ENCODE results near the gene GLB1L.

The GLB1L gene

DNA sequence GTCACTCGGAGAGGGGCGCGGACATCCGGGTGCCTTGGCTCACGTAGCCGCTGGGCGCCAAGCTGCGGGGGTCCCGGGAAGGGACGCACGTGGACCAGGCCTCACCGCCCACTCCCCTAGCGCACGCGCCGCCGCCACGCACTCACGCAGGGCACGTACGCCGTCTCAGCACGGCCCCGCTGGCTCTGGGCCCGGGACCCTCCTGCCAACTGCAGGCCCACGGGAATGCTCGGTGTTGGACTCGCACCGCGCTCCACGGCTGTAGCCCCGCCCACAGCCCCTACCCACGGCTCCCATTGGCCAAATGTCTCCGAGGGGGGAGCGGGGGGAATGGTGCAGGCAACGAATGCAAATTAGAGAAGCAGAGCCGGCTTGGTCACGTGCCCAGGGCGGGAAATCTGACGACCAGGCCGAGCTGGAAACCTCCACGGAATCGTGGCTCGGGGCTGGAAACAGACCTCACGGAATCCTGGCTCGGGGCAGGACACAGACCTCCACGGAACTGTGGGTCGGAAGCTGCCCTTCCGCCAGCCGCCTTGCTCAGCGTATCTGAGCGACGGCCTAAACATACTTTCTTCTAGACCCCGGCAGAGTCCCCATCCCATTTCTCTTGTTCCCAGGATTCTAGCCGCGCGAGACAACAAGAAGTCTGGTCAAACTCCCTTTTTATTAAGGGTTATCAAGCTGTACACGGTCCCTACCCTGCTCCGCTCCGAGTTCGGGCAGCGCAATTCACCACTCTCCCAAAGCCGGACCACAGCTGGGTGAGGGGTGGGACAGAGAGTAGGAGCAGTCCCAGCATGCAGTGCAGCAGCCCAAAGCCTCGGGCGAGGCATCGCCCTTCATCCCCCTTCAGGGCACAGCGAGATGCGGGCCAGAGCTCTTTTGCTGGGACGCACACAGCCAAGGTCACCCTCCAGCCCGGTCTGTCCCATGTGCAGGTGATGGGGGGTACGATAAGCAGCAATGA is 26.2 kb downstream of the GLB1L start, which contains the start of gene ABCB6:
ABCB6 (minus strand) TSS at position 227 of the 970 bp plus-strand sequence. CDS start 285 bp downstream, outside the sequence.
- TF ChIP-seq POLR2AphosphoS5 (IDR thresholded peaks at IDR 0.05; ENCODE audit: low read depth, low read length) (peak; percentile 87), TAF1 (IDR thresholded peaks at IDR 0.05; ENCODE audit: borderline replicate concordance, low read depth, low read length) (peak; percentile 68), POLR2A (IDR thresholded peaks at IDR 0.05; ENCODE audit: low read depth, low read length) (peak; percentile 91)
- FAIRE-seq (peak; percentile 97), DNase-seq (ENCODE audit: insufficient read length) (peak; percentile 98)

DNA sequence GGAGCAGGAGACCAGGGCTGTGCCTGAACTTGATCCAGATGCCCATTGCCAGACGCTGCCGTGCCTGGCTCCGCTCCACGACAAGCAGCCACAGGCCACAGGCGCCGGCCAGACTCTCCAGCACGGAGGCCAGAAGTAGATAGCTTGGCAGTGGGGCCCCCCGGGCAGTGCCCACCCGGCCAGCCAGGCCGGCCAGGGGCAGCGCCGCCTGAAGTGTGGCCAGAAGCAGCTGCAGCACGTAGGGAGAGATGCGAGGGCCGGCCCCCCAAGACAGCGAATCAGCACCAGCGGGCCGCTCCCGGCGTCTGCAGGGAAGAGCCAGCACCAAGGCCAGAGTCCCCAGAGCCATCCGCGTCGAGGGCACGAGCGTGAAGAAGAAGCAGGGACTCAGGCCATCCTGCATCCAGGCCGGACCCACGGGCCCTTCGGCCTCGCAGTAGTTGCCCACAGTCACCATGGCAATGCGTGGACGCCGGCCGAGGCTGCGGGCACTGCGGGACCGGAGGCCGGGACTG is 27.0 kb downstream of the GLB1L start:
- FAIRE-seq, result no peak
- no peak for DNase-seq (ENCODE audit: insufficient read length)
- TF ChIP-seq POLR2A (IDR thresholded peaks at IDR 0.05; ENCODE audit: low read depth, low read length), result no peak
- no peak for TF ChIP-seq TAF1 (IDR thresholded peaks at IDR 0.05; ENCODE audit: borderline replicate concordance, low read depth, low read length)
- no peak for TF ChIP-seq POLR2AphosphoS5 (IDR thresholded peaks at IDR 0.05; ENCODE audit: low read depth, low read length)

DNA sequence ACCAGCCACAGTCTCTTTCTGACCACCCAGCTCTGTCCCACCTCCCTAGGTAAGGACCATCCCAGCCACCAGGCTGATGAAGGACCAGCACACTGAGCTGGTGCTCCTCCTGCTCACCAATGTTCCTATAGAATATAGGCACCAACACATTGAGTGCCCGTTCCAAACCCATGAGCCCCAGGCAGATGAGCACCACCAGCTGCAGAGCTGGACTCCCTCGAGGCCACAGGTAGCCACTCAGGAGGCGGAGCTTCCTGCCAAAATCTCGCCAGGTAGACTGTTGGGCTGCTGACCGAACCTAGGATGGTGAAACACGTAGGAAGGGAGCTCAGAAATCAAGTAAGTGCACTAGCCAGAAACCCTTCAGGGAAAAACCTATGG is 28.7 kb downstream of the GLB1L start:
- TF ChIP-seq POLR2AphosphoS5 (IDR thresholded peaks at IDR 0.05; ENCODE audit: low read depth, low read length) (no peak), TAF1 (IDR thresholded peaks at IDR 0.05; ENCODE audit: borderline replicate concordance, low read depth, low read length) (no peak), POLR2A (IDR thresholded peaks at IDR 0.05; ENCODE audit: low read depth, low read length) (no peak)
- FAIRE-seq, result no peak

DNA sequence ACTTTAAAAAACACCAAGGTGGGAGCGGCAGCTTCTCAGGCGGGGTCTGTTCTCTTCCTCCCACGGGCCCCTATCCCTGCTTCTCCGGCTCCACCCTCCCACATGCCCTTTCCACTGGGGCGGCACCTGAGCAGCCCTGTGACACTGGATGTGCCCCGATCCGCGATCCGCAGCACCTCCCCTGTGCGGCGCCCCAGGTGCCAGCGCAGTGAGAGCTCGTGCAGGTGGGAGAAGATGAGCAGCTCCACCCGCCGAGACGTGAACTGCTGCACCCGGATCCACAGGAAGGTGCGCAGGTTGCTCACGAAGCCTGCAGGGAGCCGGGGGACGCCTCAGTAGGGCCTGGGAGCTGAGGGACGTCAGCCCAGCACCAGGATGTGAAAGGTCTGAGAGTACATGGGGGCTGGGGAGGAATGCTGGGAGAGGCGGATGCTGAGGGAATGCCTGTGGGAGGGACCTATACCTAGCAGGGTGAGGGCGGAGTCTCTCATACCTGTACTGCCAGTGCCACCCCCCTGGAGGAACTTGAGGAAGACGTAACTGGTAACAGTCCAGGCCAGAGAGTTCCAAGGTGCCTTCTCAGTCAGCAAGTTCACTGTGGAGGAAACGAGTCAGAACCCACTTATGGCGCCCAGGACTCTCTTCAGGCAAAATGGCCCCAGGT is 29.2 kb downstream of the GLB1L start:
- no peak for DNase-seq (ENCODE audit: insufficient read length)
- FAIRE-seq, result no peak
- TF ChIP-seq POLR2AphosphoS5 (IDR thresholded peaks at IDR 0.05; ENCODE audit: low read depth, low read length) (no peak), POLR2A (IDR thresholded peaks at IDR 0.05; ENCODE audit: low read depth, low read length) (no peak), TAF1 (IDR thresholded peaks at IDR 0.05; ENCODE audit: borderline replicate concordance, low read depth, low read length) (no peak)

More for the DNA sequence above, 28.7 kb downstream of the GLB1L start:
- no peak for DNase-seq (ENCODE audit: insufficient read length)

DNA sequence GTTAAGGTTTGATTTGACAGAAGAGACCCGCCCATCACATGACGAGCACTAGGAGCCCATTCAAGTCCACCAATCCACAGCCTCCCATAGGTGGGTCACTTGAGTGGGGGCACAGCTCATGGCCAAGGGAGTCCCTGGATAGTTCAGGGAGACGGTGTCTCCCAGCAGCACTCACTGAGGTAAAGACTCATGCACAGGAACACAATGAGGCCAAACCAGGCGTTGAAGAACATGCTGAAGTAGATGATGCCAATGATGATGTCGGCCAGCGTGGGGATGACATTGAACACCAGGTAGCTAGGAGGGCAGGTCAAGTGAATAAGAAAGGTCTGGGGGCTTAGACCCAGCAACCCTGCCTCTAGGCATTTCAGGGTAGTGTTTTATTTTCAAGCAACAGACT is 30.5 kb downstream of the GLB1L start:
- TF ChIP-seq POLR2AphosphoS5 (IDR thresholded peaks at IDR 0.05; ENCODE audit: low read depth, low read length), result no peak
- no peak for TF ChIP-seq POLR2A (IDR thresholded peaks at IDR 0.05; ENCODE audit: low read depth, low read length)
- no peak for TF ChIP-seq TAF1 (IDR thresholded peaks at IDR 0.05; ENCODE audit: borderline replicate concordance, low read depth, low read length)
- DNase-seq (ENCODE audit: insufficient read length), result no peak
- no peak for FAIRE-seq

DNA sequence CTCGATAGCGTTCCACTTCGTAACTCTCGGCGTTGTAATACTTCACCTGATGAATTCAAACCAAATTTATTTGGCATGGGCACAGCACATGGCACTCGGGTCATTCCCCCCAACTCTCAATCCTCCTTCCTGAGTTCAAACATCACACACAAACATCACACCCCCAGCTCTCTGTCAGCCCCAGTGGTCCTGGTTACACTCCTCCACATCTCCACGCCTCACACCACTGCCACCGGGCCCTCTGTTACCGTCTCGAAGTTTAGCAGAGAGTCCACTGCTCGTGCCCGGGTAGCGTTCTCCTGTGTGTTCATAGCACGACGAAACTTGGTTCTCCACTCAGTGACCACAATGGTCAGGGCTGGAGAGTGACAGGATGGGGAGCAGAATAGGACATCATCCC is 31.1 kb downstream of the GLB1L start:
- DNase-seq (ENCODE audit: insufficient read length), result no peak
- no peak for TF ChIP-seq POLR2AphosphoS5 (IDR thresholded peaks at IDR 0.05; ENCODE audit: low read depth, low read length)
- TF ChIP-seq TAF1 (IDR thresholded peaks at IDR 0.05; ENCODE audit: borderline replicate concordance, low read depth, low read length), result no peak
- TF ChIP-seq POLR2A (IDR thresholded peaks at IDR 0.05; ENCODE audit: low read depth, low read length), result no peak
- no peak for FAIRE-seq

DNA sequence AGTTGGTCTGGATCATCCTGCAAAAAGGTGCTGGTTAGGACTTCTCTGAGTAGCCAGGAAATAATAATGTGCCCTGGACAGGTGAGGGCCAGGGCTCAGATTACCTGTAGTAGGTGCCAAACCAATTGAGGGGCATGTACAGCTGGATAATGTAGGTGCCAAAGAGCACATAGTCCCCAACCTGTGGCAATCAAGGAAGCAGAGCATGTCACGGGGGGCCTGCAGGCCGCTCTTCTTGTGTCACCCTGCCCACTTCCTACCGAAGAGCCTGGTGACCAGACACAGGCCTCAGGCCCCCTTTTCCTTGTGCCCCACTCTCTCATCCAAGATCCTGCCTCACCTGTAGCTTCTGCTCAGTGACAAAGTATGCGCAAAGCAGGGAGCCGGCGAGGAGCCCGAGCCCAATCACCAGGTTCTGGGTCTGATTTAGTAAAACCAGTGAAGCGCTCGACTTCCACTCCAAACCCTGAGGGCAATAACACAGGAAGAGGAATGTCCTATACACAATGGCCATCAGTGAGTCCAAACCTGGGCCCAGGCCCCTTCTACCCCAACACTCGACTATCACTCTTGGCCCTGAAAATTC is 31.7 kb downstream of the GLB1L start:
- no peak for FAIRE-seq
- TF ChIP-seq POLR2AphosphoS5 (IDR thresholded peaks at IDR 0.05; ENCODE audit: low read depth, low read length) (no peak), POLR2A (IDR thresholded peaks at IDR 0.05; ENCODE audit: low read depth, low read length) (no peak), TAF1 (IDR thresholded peaks at IDR 0.05; ENCODE audit: borderline replicate concordance, low read depth, low read length) (no peak)
- no peak for DNase-seq (ENCODE audit: insufficient read length)

DNA sequence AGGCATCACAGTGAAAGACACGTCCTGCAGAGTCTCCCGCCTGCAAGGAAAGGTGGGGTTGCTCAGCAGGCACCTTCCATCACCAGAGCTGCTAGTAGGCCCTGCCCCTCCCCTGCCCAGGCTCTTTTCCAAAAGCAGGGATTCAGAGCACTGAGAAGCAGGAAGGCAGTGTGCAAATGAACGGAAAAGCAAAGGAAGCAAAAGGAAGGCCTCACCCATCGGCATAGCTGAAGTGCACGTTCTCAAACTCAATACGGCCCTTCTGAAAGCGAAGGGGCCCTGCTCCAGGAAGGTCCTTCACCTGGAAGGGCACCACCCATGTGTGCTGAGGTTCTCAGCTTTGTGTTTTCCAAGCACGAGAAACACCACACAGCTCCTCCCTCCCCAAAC is 32.2 kb downstream of the GLB1L start:
- no peak for FAIRE-seq
- no peak for TF ChIP-seq POLR2AphosphoS5 (IDR thresholded peaks at IDR 0.05; ENCODE audit: low read depth, low read length)
- no peak for TF ChIP-seq POLR2A (IDR thresholded peaks at IDR 0.05; ENCODE audit: low read depth, low read length)
- TF ChIP-seq TAF1 (IDR thresholded peaks at IDR 0.05; ENCODE audit: borderline replicate concordance, low read depth, low read length), result no peak
- no peak for DNase-seq (ENCODE audit: insufficient read length)

DNA sequence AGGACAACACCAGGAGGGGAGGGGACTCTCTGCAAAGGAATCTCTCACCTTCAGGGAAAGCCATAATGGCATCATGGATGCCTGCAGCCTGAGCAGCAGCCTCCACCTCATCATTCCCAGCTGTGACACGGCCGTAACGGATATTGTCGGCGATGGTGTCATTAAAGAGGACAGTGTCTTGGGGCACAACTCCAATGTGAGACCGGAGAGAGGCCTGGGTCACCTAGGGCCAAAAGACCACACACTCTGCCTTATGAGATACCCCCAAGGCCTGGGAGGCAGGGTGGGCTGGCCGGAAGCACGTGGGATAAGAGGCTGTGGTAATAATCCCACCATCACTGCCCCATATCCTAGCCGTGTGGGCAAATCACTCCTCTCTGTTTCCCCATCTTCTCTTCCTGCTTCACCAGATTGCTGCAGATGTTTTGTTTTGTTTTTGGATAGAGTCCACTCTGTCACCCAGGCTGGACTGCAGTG is 34.3 kb downstream of the GLB1L start:
- TF ChIP-seq POLR2A (IDR thresholded peaks at IDR 0.05; ENCODE audit: low read depth, low read length) (peak; percentile 23; the same call in 1 of the 2 replicates), POLR2AphosphoS5 (IDR thresholded peaks at IDR 0.05; ENCODE audit: low read depth, low read length) (no peak)
- DNase-seq (ENCODE audit: insufficient read length) (no peak), FAIRE-seq (no peak)

DNA sequence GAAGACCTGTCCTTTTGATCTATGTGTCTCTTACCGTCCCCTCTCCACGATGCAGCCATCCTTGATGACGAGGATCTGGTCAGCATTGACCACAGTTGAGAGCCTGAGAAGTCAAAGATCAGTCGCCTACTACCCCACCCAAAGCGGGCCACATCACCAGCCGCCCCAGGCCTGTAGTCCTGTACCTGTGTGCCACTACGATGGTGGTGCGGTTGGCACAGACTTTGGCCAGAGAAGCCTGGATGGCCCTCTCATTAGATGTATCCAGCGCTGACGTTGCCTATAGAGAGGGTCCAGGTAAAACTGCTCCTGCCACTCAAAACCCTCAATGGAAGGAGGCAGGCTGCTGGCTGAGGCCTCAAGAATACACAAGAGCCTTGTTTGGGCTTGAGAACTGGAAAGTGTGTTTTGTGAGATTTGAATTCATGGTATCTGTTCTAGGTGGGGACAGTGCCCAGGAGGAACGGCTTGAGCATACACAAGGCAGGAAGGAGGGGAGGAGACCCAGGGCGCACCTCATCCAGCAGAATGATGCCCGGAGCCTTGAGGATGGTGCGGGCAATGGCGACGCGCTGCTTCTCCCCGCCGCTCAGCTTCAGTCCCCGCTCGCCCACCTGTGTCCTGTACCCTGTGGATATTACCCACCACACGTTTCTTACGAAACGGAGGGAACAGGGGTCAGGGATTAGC is 34.9 kb downstream of the GLB1L start:
- DNase-seq (ENCODE audit: insufficient read length) (no peak), FAIRE-seq (no peak)
- TF ChIP-seq POLR2A (IDR thresholded peaks at IDR 0.05; ENCODE audit: low read depth, low read length), result no peak
- TF ChIP-seq POLR2AphosphoS5 (IDR thresholded peaks at IDR 0.05; ENCODE audit: low read depth, low read length), result 0 out of 2 replicates have a peak, but pooled peaks have one; percentile 14
